Sigmoid colon (tissue), 7 donors: ENCODE results near the gene ITGB1BP2. TPM values are rescaled to one million over a fixed set of nuclear protein-coding genes. Genes with fewer than 3 reads are reported as not detected.
A peak's percentile ranks its signal among the peaks of the same experiment; 100 is the strongest.
"Not testable (repeated sequence)": the region's sequence is repeated elsewhere in the genome, so short reads cannot be mapped to it uniquely, and the experiment has no call there.

Experiments used
- DNase-seq: peaks from one replicate; pipeline ENCODE4 v3.0.0-alpha.2; 2019
- H3K27ac ChIP-seq, 4 donors: fragments of 200-600 bp; sonication (generic); one replicate each; pipeline ENCODE4 v1.5.1; 2016 to 2019; ENCODE audit warnings: mild to moderate bottlenecking in 1 of 4
- H3K27me3 ChIP-seq, 3 donors: fragments of 200-600 bp; sonication (generic); one replicate each; pipeline ENCODE4 v1.5.1; 2019; ENCODE audit warnings: mild to moderate bottlenecking in 1 of 3
- H3K36me3 ChIP-seq, 4 donors: fragments of 200-600 bp; sonication (generic); one replicate each; pipeline ENCODE4 v1.5.1; 2016 to 2019
- H3K4me1 ChIP-seq, 4 donors: fragments of 200-600 bp; sonication (generic); one replicate each; pipeline ENCODE4 v1.5.1; 2017 to 2019
- H3K4me3 ChIP-seq, 4 donors: fragments of 200-600 bp; sonication (generic); one replicate each; pipeline ENCODE4 v1.5.1; 2017 to 2019; ENCODE audit warnings: mild to moderate bottlenecking in 2 of 4, moderate library complexity in 1 of 4
- H3K9me3 ChIP-seq, 4 donors: fragments of 200-600 bp in 3 of 4; sonication (generic) in 3 of 4; one replicate each; pipeline versions ENCODE4 v1.5.1 to v1.6.1; 2013 to 2019
- CTCF ChIP-seq, 4 experiments: fragments of 450-650 bp in 3 of 4; fragments of 200-600 bp in 1 of 4; IDR thresholded peaks; one replicate each; pipeline ENCODE4 v1.5.1; 2016 to 2019; ENCODE audit warnings: antibody characterized with exemption in 4 of 4, mild to moderate bottlenecking in 3 of 4, moderate library complexity in 2 of 4
- EP300 ChIP-seq, 4 donors: sonication (generic); formaldehyde crosslinking; IDR thresholded peaks; one replicate each; pipeline ENCODE4 v1.6.1; 2017; ENCODE audit warnings: antibody characterized with exemption in 4 of 4
- POLR2A ChIP-seq, 2 donors: fragments of 450-650 bp; IDR thresholded peaks; one replicate each; pipeline ENCODE4 v1.6.1; 2016; ENCODE audit warnings: antibody characterized with exemption in 2 of 2, mild to moderate bottlenecking in 2 of 2, moderate library complexity in 2 of 2
- POLR2AphosphoS5 ChIP-seq, 4 donors: sonication (generic); formaldehyde crosslinking; IDR thresholded peaks; one replicate each; pipeline ENCODE4 v1.6.1; 2017; ENCODE audit warnings: antibody characterized with exemption in 4 of 4
- WGBS, 2 donors: extraction: QIAGEN DNeasy Blood & Tissue Kit; methylation state at CpG; one replicate each; pipeline ENCODE4 v1.1.7; 2013; 5-methylcytosine and 5-hydroxymethylcytosine counted together
- intact Hi-C: fragments of 100-400 bp; cut with DNase I; formaldehyde crosslinking; loops from one replicate; pipeline ENCODE4 v1.15.1; 2023
- polyA plus RNA-seq, 3 donors: library from polyadenylated mRNA; stranded (reverse); fragments of 200-250 nt; gene quantifications; one replicate each; pipeline ENCODE4 v1.2.3, GENCODE V29; 2013
- total RNA-seq, 4 donors: library from RNA; depleted of rRNA; stranded (reverse); fragments of >200 nt; gene quantifications; one replicate each; pipeline ENCODE4 v1.1.0, GENCODE V29; 2016
- donor health status: healthy with polysubstance abuse.
- donor health status: Bipolar disorder and iron deficiency.
- donor health status: healthy.

The ITGB1BP2 gene
- total and polyA plus RNA-seq, 7 donors = 1.2 to 14.1 (median 8.1) TPM; not detected in 1

GRCh38 chrX:71302461-71303213 is 1.1 kb downstream of the ITGB1BP2 start:
- Histone ChIP-seq H3K4me3 (peak overlapping the region; percentile 1 to 45 (median 38)), H3K27ac (peak overlapping the region; percentile 70 to 81 (median 76)), H3K9me3 (no peaks in the 10 kb centered on the region), H3K27me3 (no peaks in the 10 kb centered on the region), H3K36me3 (peaks cover 0 to 30% (median 17%) of the 10 kb centered on the region in 4 donors), H3K4me1 (peaks cover 0 to 14% (median 6%) of the 10 kb centered on the region in 4 donors)
- no peak for DNase-seq
- WGBS, 2 donors = 74 to 90% methylated on average over 5 of the region's 5 CpGs
- intact Hi-C loops = no loop called here
- no peak for TF ChIP-seq EP300 (IDR thresholded peaks at IDR 0.05)
- no peak for TF ChIP-seq CTCF (IDR thresholded peaks at IDR 0.05)
- TF ChIP-seq POLR2A (IDR thresholded peaks at IDR 0.05) = no peak

GRCh38 chrX:71304561-71304960 is 3.0 kb downstream of the ITGB1BP2 start:
- no peak overlapping the region for H3K4me3 ChIP-seq
- no peak overlapping the region for H3K27ac ChIP-seq
- WGBS, 2 donors = 98 to 99% methylated on average over 2 of the region's 2 CpGs
- no peaks in the 10 kb centered on the region for H3K27me3 ChIP-seq
- intact Hi-C loops = no loop called here
- DNase-seq = no peak
- H3K36me3 ChIP-seq = peaks cover 0 to 11% (median 5%) of the 10 kb centered on the region in 4 donors
- no peak for TF ChIP-seq EP300 (IDR thresholded peaks at IDR 0.05)
- no peak for TF ChIP-seq POLR2A (IDR thresholded peaks at IDR 0.05)
- no peak for TF ChIP-seq CTCF (IDR thresholded peaks at IDR 0.05)
- no peak for TF ChIP-seq POLR2AphosphoS5 (IDR thresholded peaks at IDR 0.05)
- H3K9me3 ChIP-seq = no peaks in the 10 kb centered on the region
- H3K4me1 ChIP-seq = peaks cover 0 to 14% (median 6%) of the 10 kb centered on the region in 4 donors

GRCh38 chrX:71315917-71316316 is 14.4 kb downstream of the ITGB1BP2 start:
- intact Hi-C loops = no loop called here
- peaks cover 0 to 11% (median 2%) of the 10 kb centered on the region in 4 donors for H3K4me1 ChIP-seq
- H3K27me3 ChIP-seq = no peaks in the 10 kb centered on the region
- H3K36me3 ChIP-seq = no peaks in the 10 kb centered on the region
- H3K9me3 ChIP-seq = no peaks in the 10 kb centered on the region
- H3K27ac ChIP-seq = peak overlapping the region in 3 of 4 donors; percentile 24 to 62 (median 37)
- DNase-seq = no peak
- no peak overlapping the region for H3K4me3 ChIP-seq
- TF ChIP-seq POLR2A (IDR thresholded peaks at IDR 0.05) = no peak
- TF ChIP-seq EP300 (IDR thresholded peaks at IDR 0.05) = no peak
- TF ChIP-seq CTCF (IDR thresholded peaks at IDR 0.05) = no peak
- TF ChIP-seq POLR2AphosphoS5 (IDR thresholded peaks at IDR 0.05) = no peak
- 94 to 97% methylated on average over 7 of the region's 7 CpGs for WGBS, 2 donors

DNA sequence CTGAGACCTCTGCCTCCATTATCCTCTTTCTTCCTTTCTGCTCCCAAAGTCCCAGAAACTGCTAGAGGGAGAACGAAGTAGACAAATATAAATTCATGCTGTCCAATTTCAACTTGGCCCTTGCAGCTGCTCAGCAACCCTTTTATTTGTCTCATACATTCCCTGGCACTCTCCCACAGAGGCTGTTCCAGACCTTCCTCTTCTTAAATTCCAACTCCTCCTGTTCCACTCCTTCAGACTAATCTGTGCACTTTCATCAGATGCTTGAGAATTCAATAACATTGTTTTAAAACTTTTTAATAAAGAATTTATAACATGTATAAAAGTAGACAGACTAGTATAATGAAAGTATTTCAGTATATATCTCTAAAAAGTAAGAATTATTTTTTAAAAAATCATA is 15.4 kb downstream of the ITGB1BP2 start:
- peak overlapping the region in 2 of 4 donors; percentile 49 to 62 for H3K27ac ChIP-seq
- DNase-seq, intact Hi-C loops: not testable (repeated sequence)

GRCh38 chrX:71320126-71320525 is 18.6 kb downstream of the ITGB1BP2 start:
- H3K27me3 ChIP-seq = no peaks in the 10 kb centered on the region
- no peak overlapping the region for H3K27ac ChIP-seq
- no peak for DNase-seq
- no peaks in the 10 kb centered on the region for H3K36me3 ChIP-seq
- intact Hi-C loops = no loop called here
- no peak overlapping the region for H3K4me3 ChIP-seq
- H3K9me3 ChIP-seq = no peaks in the 10 kb centered on the region
- 85 to 98% methylated on average over 1 of the region's 1 CpG for WGBS, 2 donors
- peaks cover 0 to 11% (median 7%) of the 10 kb centered on the region in 4 donors for H3K4me1 ChIP-seq
- no peak for TF ChIP-seq CTCF (IDR thresholded peaks at IDR 0.05)
- no peak for TF ChIP-seq POLR2A (IDR thresholded peaks at IDR 0.05)
- no peak for TF ChIP-seq POLR2AphosphoS5 (IDR thresholded peaks at IDR 0.05)
- TF ChIP-seq EP300 (IDR thresholded peaks at IDR 0.05) = no peak

More for the DNA sequence above, 15.4 kb downstream of the ITGB1BP2 start:
- not testable (repeated sequence) for H3K36me3 ChIP-seq, H3K27me3 ChIP-seq, H3K9me3 ChIP-seq, H3K4me3 ChIP-seq
- WGBS, 2 donors = no CpG with 5 or more reads among the region's 1 CpG
- peaks cover 0 to 11% (median 2%) of the 10 kb centered on the region in 4 donors for H3K4me1 ChIP-seq
